Lower lobe of right lung (tissue), 2 donors: Measurements from ENCODE around the gene UROC1. TPM values are rescaled to one million over a fixed set of nuclear protein-coding genes. Genes with fewer than 3 reads are reported as not detected.

Experiments used
- ATAC-seq, 2 donors: fragments of 200-7000 bp; cut with Tn5 transposase; one replicate each; pipeline ENCODE4 v1.9.1; 2020 to 2022; ENCODE audit warnings: mild to moderate bottlenecking in 2 of 2, moderate library complexity in 2 of 2
- DNase-seq: peaks from one replicate; pipeline ENCODE4 v3.0.0-alpha.2; 2020
- H3K27ac ChIP-seq: fragments of 200-600 bp; one replicate; pipeline ENCODE4 v1.8.0; 2022
- H3K27me3 ChIP-seq: fragments of 200-600 bp; one replicate; pipeline ENCODE4 v1.8.0; 2022; ENCODE audit warnings: low read depth
- H3K36me3 ChIP-seq: fragments of 200-600 bp; one replicate; pipeline ENCODE4 v1.8.0; 2022; ENCODE audit warnings: mild to moderate bottlenecking
- H3K4me1 ChIP-seq: fragments of 200-600 bp; one replicate; pipeline ENCODE4 v1.8.0; 2022
- H3K4me3 ChIP-seq: fragments of 200-600 bp; one replicate; pipeline ENCODE4 v1.8.0; 2022; ENCODE audit warnings: mild to moderate bottlenecking
- H3K9me3 ChIP-seq: fragments of 200-600 bp; one replicate; pipeline ENCODE4 v1.8.0; 2022
- intact Hi-C: fragments of 100-400 bp; cut with DNase I; formaldehyde crosslinking; loops from one replicate; pipeline ENCODE4 v1.11.0; 2022
- total RNA-seq: library from RNA; stranded (reverse); fragmentation: NEBNext Ultra II Directional; extraction: Animal tissue kit (Norgen Biotek cat#: 25700); gene quantifications from one replicate; pipeline ENCODE4 v1.2.1, GENCODE V29; 2021
- TF ChIP-seq, protein P1 (sequence below): fragments of 200-600 bp; IDR thresholded peaks from one replicate; pipeline ENCODE4 v1.8.0; 2022; ENCODE audit warnings: antibody characterized with exemption, mild to moderate bottlenecking
- donor health status: DM: no; HTN: yes; CAD: no; lungs with severe emphysema.

Gene UROC1
- total RNA-seq, 1 donor from 2014 or later: not detected

DNA sequence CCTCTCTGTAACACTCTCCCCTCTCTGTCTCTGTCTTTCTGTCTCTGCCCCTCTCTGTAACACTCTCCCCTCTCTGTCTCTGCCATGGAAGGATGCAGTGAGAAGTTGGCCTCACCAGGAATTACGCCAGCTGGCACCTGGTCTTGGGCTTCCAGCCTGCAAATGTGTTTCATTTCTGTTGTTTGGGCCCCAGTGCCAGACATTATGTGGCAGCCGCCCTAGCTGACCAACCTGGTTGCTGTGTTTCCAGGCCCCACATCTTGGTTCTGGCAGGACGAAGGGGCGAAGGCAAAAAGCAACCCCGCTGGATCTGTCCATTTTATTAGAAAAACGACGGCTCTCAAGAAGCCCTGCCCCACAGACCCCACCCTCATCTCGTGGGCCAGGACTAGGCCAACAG lies 36.7 kb downstream of the UROC1 start:
- DNase-seq (no peak), ATAC-seq (no peak)
- no peaks in the 10 kb centered on the region for H3K36me3 ChIP-seq
- no peak overlapping the region for H3K4me3 ChIP-seq
- peaks cover 5% of the 10 kb centered on the region for H3K4me1 ChIP-seq
- H3K9me3 ChIP-seq: no peaks in the 10 kb centered on the region
- no peaks in the 10 kb centered on the region for H3K27me3 ChIP-seq
- intact Hi-C loops: no loop called here
- TF ChIP-seq, protein P1, sequence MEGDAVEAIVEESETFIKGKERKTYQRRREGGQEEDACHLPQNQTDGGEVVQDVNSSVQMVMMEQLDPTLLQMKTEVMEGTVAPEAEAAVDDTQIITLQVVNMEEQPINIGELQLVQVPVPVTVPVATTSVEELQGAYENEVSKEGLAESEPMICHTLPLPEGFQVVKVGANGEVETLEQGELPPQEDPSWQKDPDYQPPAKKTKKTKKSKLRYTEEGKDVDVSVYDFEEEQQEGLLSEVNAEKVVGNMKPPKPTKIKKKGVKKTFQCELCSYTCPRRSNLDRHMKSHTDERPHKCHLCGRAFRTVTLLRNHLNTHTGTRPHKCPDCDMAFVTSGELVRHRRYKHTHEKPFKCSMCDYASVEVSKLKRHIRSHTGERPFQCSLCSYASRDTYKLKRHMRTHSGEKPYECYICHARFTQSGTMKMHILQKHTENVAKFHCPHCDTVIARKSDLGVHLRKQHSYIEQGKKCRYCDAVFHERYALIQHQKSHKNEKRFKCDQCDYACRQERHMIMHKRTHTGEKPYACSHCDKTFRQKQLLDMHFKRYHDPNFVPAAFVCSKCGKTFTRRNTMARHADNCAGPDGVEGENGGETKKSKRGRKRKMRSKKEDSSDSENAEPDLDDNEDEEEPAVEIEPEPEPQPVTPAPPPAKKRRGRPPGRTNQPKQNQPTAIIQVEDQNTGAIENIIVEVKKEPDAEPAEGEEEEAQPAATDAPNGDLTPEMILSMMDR: no peak
- no peak overlapping the region for H3K27ac ChIP-seq

DNA sequence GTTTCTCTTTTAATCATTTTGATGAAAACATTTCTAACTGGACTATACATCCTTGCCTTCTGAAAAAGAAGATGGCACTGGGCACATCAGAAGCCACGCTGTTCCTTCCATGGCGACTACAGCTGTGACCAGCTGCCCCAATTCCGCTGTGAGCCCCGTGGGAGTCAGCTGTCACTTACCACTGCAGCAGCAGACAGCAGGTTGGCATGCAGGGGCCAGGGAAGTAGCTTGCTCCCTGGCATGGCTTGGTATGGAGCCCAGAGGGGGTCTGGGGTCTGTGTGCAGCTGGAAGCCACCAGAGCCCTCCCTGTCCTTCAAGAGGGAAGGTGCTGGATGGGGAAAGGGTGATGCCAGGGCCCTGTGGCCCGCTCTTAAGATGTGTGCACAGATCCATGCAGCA lies 37.4 kb downstream of the UROC1 start:
- ATAC-seq: no peak

DNA sequence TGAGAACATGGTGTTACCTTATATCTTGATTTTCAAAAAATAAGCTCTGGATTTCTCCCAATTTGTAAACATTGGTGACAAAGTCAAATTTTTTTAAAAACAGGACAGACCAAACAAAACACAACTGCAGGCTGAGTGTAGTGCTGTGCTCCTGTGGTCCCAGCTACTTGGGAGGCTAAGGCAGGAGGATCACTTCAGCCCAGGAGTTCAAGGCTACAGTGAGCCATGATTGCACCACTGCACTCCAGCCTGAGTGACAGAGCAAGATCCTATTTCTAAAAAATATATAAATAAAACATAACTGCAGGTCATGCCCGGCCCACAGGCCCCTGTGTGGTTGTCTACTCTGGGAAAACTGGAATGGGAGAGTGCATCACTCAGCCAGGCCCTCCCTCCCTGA lies 37.9 kb downstream of the UROC1 start:
- Histone ChIP-seq H3K9me3 (no peaks in the 10 kb centered on the region), H3K27me3 (no peaks in the 10 kb centered on the region), H3K27ac (no peak overlapping the region), H3K4me3 (no peak overlapping the region), H3K36me3 (no peaks in the 10 kb centered on the region), H3K4me1 (peaks cover 8% of the 10 kb centered on the region)
- ATAC-seq (no peak), DNase-seq (no peak)
- intact Hi-C loops: no loop called here
- TF ChIP-seq, protein P1: no peak

More for the DNA sequence above, 37.4 kb downstream of the UROC1 start:
- no peak overlapping the region for H3K27ac ChIP-seq
- intact Hi-C loops: no loop called here
- TF ChIP-seq, protein P1: no peak
- DNase-seq: peak; percentile 34
- peaks cover 5% of the 10 kb centered on the region for H3K4me1 ChIP-seq
- H3K9me3 ChIP-seq: no peaks in the 10 kb centered on the region
- no peak overlapping the region for H3K4me3 ChIP-seq
- no peaks in the 10 kb centered on the region for H3K27me3 ChIP-seq
- no peaks in the 10 kb centered on the region for H3K36me3 ChIP-seq

DNA sequence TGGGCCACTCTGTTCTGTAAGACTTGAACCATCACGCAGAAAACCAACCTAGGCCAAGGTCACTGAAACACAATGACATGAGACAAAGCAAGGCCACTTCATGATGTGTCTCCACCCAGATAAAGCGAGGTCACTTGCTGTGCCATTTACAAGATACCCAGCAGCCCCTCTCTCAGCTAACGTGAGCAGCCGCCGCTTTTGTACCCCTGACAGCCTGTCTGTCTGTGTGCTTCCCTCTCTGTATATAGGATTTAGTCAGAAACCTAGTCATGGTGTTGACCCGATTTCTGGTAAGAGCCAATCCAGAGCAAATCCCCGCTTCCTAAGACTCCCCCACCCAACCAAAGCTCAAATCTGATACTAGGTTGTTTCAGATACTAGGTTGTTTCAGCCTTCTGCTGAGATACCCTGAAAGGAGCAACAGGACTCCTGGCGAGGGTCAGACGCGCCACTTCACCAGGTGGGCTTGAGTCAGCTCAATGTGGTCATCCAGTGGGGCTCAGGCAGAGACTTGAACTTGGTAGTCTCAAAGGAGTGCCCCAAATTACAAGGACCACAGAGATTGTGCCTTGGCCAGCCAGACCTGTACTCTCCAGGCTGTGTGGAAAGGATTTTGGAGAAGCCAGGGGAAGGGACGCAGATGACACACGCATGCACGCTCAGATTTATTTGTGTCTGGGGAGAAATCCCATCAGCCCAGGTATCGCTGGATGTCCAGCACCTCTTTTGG lies 38.8 kb downstream of the UROC1 start:
- no peak overlapping the region for H3K27ac ChIP-seq
- DNase-seq: peak; percentile 38
- no peaks in the 10 kb centered on the region for H3K9me3 ChIP-seq
- TF ChIP-seq, protein P1: no peak
- peaks cover 17% of the 10 kb centered on the region for H3K4me1 ChIP-seq
- intact Hi-C loops: no loop called here
- no peaks in the 10 kb centered on the region for H3K27me3 ChIP-seq
- no peaks in the 10 kb centered on the region for H3K36me3 ChIP-seq
- H3K4me3 ChIP-seq: no peak overlapping the region
- no peak for ATAC-seq

GRCh38 chr3:126477061-126477380 lies 40.6 kb downstream of the UROC1 start:
- Histone ChIP-seq H3K27me3 (no peaks in the 10 kb centered on the region), H3K36me3 (no peaks in the 10 kb centered on the region), H3K4me3 (no peak overlapping the region), H3K4me1 (peaks cover 34% of the 10 kb centered on the region), H3K27ac (no peak overlapping the region), H3K9me3 (no peaks in the 10 kb centered on the region)
- DNase-seq: no peak
- TF ChIP-seq, protein P1: no peak
- ATAC-seq: no peak
- intact Hi-C loops: no loop called here
